K562 (cell line): ENCODE data around the gene PMVK. TPM values are rescaled to one million over a fixed set of nuclear protein-coding genes. Genes with fewer than 3 reads are reported as not detected.

Source experiments
- ARID3A ChIP-seq: IDR thresholded peaks from 2 replicates; pipeline ENCODE4 v1.6.1; 2012; ENCODE audit warnings: low read depth, low read length, improper control_type of control experiment, borderline replicate concordance
- CBX2 ChIP-seq: fragments of 200-600 bp; sonication (generic); IDR thresholded peaks from one replicate; pipeline ENCODE4 v1.6.1; 2012; ENCODE audit warnings: mild to moderate bottlenecking, low read length, inconsistent platforms; ENCODE audit not compliant: insufficient read depth, poor library complexity, severe bottlenecking
- CHD1 ChIP-seq: fragments of 200-600 bp; sonication (generic); IDR thresholded peaks from one replicate; pipeline ENCODE4 v1.6.1; 2012; ENCODE audit warnings: mild to moderate bottlenecking, moderate library complexity, low read length, inconsistent platforms
- EGR1 ChIP-seq: fragments of 450-650 bp; conservative IDR thresholded peaks from 2 replicates; pipeline ENCODE4 v1.6.1; 2017; ENCODE audit warnings: mild to moderate bottlenecking
- GATAD2B ChIP-seq: fragments of 450-650 bp; IDR thresholded peaks from 2 replicates; pipeline ENCODE4 v1.6.1; 2017; ENCODE audit warnings: mild to moderate bottlenecking, borderline replicate concordance
- GTF2E2 ChIP-seq: fragments of 200-800 bp; sonication (Bioruptor generic); IDR thresholded peaks from 2 replicates; pipeline ENCODE4 v1.6.1; 2016; ENCODE audit warnings: missing genetic modification characterization, missing compliant biosample characterization
- HMBOX1 ChIP-seq: sonication (generic); IDR thresholded peaks from 2 replicates; pipeline ENCODE4 v1.6.1; 2016
- HMG20B ChIP-seq: fragments of 250-450 bp; sonication (Bioruptor Pico); IDR thresholded peaks from 2 replicates; pipeline ENCODE4 v1.5.0; 2021; ENCODE audit warnings: mild to moderate bottlenecking
- KDM5B ChIP-seq: fragments of 200-600 bp; sonication (generic); IDR thresholded peaks from 2 replicates; pipeline ENCODE4 v1.6.1; 2012; ENCODE audit warnings: low read depth, mild to moderate bottlenecking, moderate library complexity, low read length, control low read depth, inconsistent platforms; ENCODE audit not compliant: insufficient replicate concordance
- NR2F6 ChIP-seq: fragments of 450-650 bp; formaldehyde crosslinking; IDR thresholded peaks from 2 replicates; pipeline ENCODE4 v1.4.0; 2020; ENCODE audit warnings: mild to moderate bottlenecking
- PHF20 ChIP-seq: fragments of 450-650 bp; IDR thresholded peaks from 2 replicates; pipeline ENCODE4 v1.6.1; 2018; ENCODE audit not compliant: partially characterized antibody
- PKNOX1 ChIP-seq: fragments of 450-650 bp; IDR thresholded peaks from 2 replicates; pipeline ENCODE4 v1.6.1; 2016
- PYGO2 ChIP-seq: fragments of 450-650 bp; IDR thresholded peaks from 2 replicates; pipeline ENCODE4 v1.6.1; 2016; ENCODE audit warnings: mild to moderate bottlenecking, missing genetic modification characterization, moderate library complexity, missing compliant biosample characterization
- RAD21 ChIP-seq, 2 experiments: fragments of 250-450 bp in 1 of 2; fragments of 450-650 bp in 1 of 2; sonication (Bioruptor Pico) in 1 of 2; formaldehyde crosslinking in 1 of 2; IDR thresholded peaks in 1 of 2; conservative IDR thresholded peaks in 1 of 2; 2 replicates each; pipeline versions ENCODE4 v1.4.0 to v1.8.0; 2020 to 2022; ENCODE audit warnings: mild to moderate bottlenecking in 2 of 2, moderate library complexity in 1 of 2
- RCOR1 ChIP-seq, 2 experiments: IDR thresholded peaks; 2 replicates each; pipeline ENCODE4 v1.6.1; 2012; ENCODE audit warnings: low read depth in 2 of 2, low read length in 2 of 2, borderline replicate concordance in 1 of 2, improper control_type of control experiment in 1 of 2
- SMAD2 ChIP-seq: fragments of 150-350 bp; IDR thresholded peaks from 2 replicates; pipeline ENCODE4 v1.6.1; 2014; ENCODE audit warnings: low read depth, mild to moderate bottlenecking, low read length
- SMAD4 ChIP-seq: fragments of 250-450 bp; sonication (Bioruptor Pico); conservative IDR thresholded peaks from 2 replicates; pipeline ENCODE4 v1.8.0; 2021; ENCODE audit warnings: inconsistent platforms, mild to moderate bottlenecking, moderate library complexity
- STAT5A ChIP-seq: IDR thresholded peaks from 2 replicates; pipeline ENCODE4 v1.6.1; 2012; ENCODE audit warnings: low read length, inconsistent platforms, borderline replicate concordance
- STAT5B ChIP-seq: fragments of 250-450 bp; sonication (Bioruptor Pico); IDR thresholded peaks from 2 replicates; pipeline ENCODE4 v1.8.0; 2021; ENCODE audit warnings: mild to moderate bottlenecking, inconsistent platforms
- TAF15 ChIP-seq: fragments of 200-400 bp; formaldehyde crosslinking; IDR thresholded peaks from 2 replicates; pipeline ENCODE4 v1.6.1; 2017; ENCODE audit warnings: mild to moderate bottlenecking, low read depth, low read length, moderate library complexity
- THRAP3 ChIP-seq: fragments of 450-650 bp; IDR thresholded peaks from 2 replicates; pipeline ENCODE4 v1.6.1; 2016; ENCODE audit warnings: mild to moderate bottlenecking, inconsistent platforms, borderline replicate concordance
- U2AF2 ChIP-seq: fragments of 200-400 bp; formaldehyde crosslinking; optimal IDR thresholded peaks from 2 replicates; pipeline ENCODE3; 2017; ENCODE audit warnings: low read depth, mild to moderate bottlenecking, low read length
- ZBTB8A ChIP-seq: fragments of 450-650 bp; IDR thresholded peaks from 2 replicates; pipeline ENCODE4 v1.6.1; 2018; ENCODE audit warnings: mild to moderate bottlenecking, moderate library complexity; ENCODE audit not compliant: partially characterized antibody
- ZEB2 ChIP-seq: fragments of 450-650 bp; IDR thresholded peaks from 2 replicates; pipeline ENCODE4 v1.6.1; 2016
- ZNF79 ChIP-seq: fragments of 250-450 bp; sonication (Bioruptor Pico); IDR thresholded peaks from 2 replicates; pipeline ENCODE4 v1.4.0; 2020; ENCODE audit warnings: low read depth, mild to moderate bottlenecking, moderate library complexity
- polyA plus RNA-seq, 8 experiments: library from polyadenylated mRNA; depleted of rRNA in 4 of 8; stranded (reverse) in 5 of 8; unstranded in 3 of 8; fragments of >200 nt; fragmentation: Nextera tagmentation in 2 of 8; fragmentation: Illumina TruSeq in 1 of 8; extraction: Ambion mirVana in 2 of 8; extraction: Trizol in 1 of 8; gene quantifications; 2 replicates each; pipeline versions ENCODE4 v1.2.1 to v1.2.3, GENCODE V29; 2011 to 2014; ENCODE audit warnings: inconsistent platforms in 1 of 8, missing spikeins in 1 of 8
- total RNA-seq, 7 experiments: library from RNA; depleted of rRNA in 6 of 7; stranded (reverse); fragments of >200 nt in 6 of 7; fragmentation: Illumina TruSeq in 2 of 7; extraction: Trizol in 2 of 7; gene quantifications; 2 replicates each; pipeline versions ENCODE4 v1.2.1 to v1.2.3, GENCODE V29; 2011 to 2021; ENCODE audit warnings: low replicate concordance in 1 of 7

The PMVK gene
- total and polyA plus RNA-seq, 9 of the 15 experiments (the other 6 are each of a cell fraction or from before 2014, with no cell fraction given): 1.1 to 15.3 (median 6.3) TPM

- TF ChIP-seq SMAD4 (no peak), RAD21 (CRISPR knock-in tag; conservative IDR thresholded peaks at IDR 0.05 in 1 of 2, IDR thresholded peaks at IDR 0.05 in 1 of 2) (no peak), RCOR1 (IDR thresholded peaks at IDR 0.05; ENCODE audit: borderline replicate concordance in 1 of 2, low read depth in 2 of 2, low read length in 2 of 2) (peak in 1 of 2 experiments; percentile 73; a peak in 1 of 4 replicates), NR2F6 (CRISPR knock-in tag) (no peak), PHF20 (peak; percentile 67), U2AF2 (no peak), TAF15 (no peak), ZEB2 (no peak), CHD1 (no peak), PYGO2 (tag) (peak; percentile 47; the same call in 1 of the 2 replicates), ARID3A (peak; percentile 94), HMG20B (CRISPR knock-in tag) (no peak), HMBOX1 (no peak), STAT5B (CRISPR knock-in tag) (no peak), KDM5B (peak; percentile 63), ZBTB8A (no peak), GTF2E2 (tag) (no peak; the same call in 1 of the 2 replicates), EGR1 (peak; percentile 92), CBX2 (no peak), GATAD2B (no peak), STAT5A (no peak), THRAP3 (no peak), SMAD2 (no peak), PKNOX1 (peak; percentile 100), ZNF79 (CRISPR knock-in tag) (no peak)
Observed at GRCh38 chr1:154982897-154983648, 46.6 kb upstream of the PMVK start, which contains the start of gene FLAD1 (continued).
